H9 (cell line): ENCODE measurements around the gene TERT. TPM values are rescaled to one million over a fixed set of nuclear protein-coding genes. Genes with fewer than 3 reads are reported as not detected.

Source experiments
- DNase-seq: peaks from one replicate; pipeline ENCODE4 v3.0.0-alpha.2; 2017
- H2AFZ ChIP-seq: one replicate; pipeline ENCODE4 v1.6.1; 2013; ENCODE audit warnings: mild to moderate bottlenecking, low read length, control low read depth, moderate library complexity
- H2AK5ac ChIP-seq: 2 replicates; pipeline ENCODE4 v1.6.1; 2013; ENCODE audit warnings: low read length, control low read depth, mixed read lengths; ENCODE audit not compliant: insufficient read length
- H2BK120ac ChIP-seq: one replicate; pipeline ENCODE4 v1.6.1; 2013; ENCODE audit warnings: low read depth, mild to moderate bottlenecking, low read length, control low read depth, inconsistent platforms; ENCODE audit not compliant: poor library complexity, severe bottlenecking
- H2BK12ac ChIP-seq: 2 replicates; pipeline ENCODE4 v1.6.1; 2013; ENCODE audit warnings: low read length, control low read depth, mixed read lengths, low read depth; ENCODE audit not compliant: insufficient read length
- H2BK15ac ChIP-seq: 2 replicates; pipeline ENCODE4 v1.6.1; 2013; ENCODE audit warnings: low read depth, low read length, control low read depth
- H2BK20ac ChIP-seq: one replicate; pipeline ENCODE4 v1.6.1; 2013; ENCODE audit warnings: low read depth, mild to moderate bottlenecking, low read length, control low read depth, inconsistent platforms; ENCODE audit not compliant: poor library complexity, severe bottlenecking
- H2BK5ac ChIP-seq: 2 replicates; pipeline ENCODE4 v1.6.1; 2013; ENCODE audit warnings: low read length, control low read depth, mixed read lengths; ENCODE audit not compliant: insufficient read length
- H3K14ac ChIP-seq: 2 replicates; pipeline ENCODE4 v1.6.1; 2013; ENCODE audit warnings: low read length, control low read depth; ENCODE audit not compliant: insufficient read depth
- H3K18ac ChIP-seq: 2 replicates; pipeline ENCODE4 v1.6.1; 2013; ENCODE audit warnings: low read depth, mild to moderate bottlenecking, mixed read lengths, low read length, control low read depth; ENCODE audit not compliant: insufficient read length
- H3K23ac ChIP-seq: 2 replicates; pipeline ENCODE4 v1.6.1; 2013; ENCODE audit warnings: low read length, control low read depth, mixed read lengths, low read depth; ENCODE audit not compliant: insufficient read length
- H3K23me2 ChIP-seq: 2 replicates; pipeline ENCODE4 v1.6.1; 2013; ENCODE audit warnings: low read depth, mild to moderate bottlenecking, mixed read lengths, low read length, control low read depth; ENCODE audit not compliant: insufficient read length, poor library complexity, severe bottlenecking
- H3K27ac ChIP-seq: 2 replicates; pipeline ENCODE4 v1.5.1; 2013; ENCODE audit warnings: low read length, control low read depth, mixed read lengths, low read depth; ENCODE audit not compliant: insufficient read length
- H3K27me3 ChIP-seq: 2 replicates; pipeline ENCODE4 v1.6.1; 2013; ENCODE audit warnings: low read length, control low read depth, inconsistent platforms; ENCODE audit not compliant: insufficient read depth
- H3K4ac ChIP-seq: 2 replicates; pipeline ENCODE4 v1.6.1; 2013; ENCODE audit warnings: low read depth, mild to moderate bottlenecking, control low read depth, inconsistent platforms, low read length, moderate library complexity
- H3K4me1 ChIP-seq: 2 replicates; pipeline ENCODE4 v1.6.1; 2013; ENCODE audit warnings: low read length, control low read depth, inconsistent platforms; ENCODE audit not compliant: insufficient read depth
- H3K4me2 ChIP-seq: 2 replicates; pipeline ENCODE4 v1.6.1; 2013; ENCODE audit warnings: low read length, control low read depth, mixed read lengths; ENCODE audit not compliant: insufficient read length, insufficient read depth
- H3K56ac ChIP-seq: 2 replicates; pipeline ENCODE4 v1.6.1; 2013; ENCODE audit warnings: low read depth, mild to moderate bottlenecking, mixed read lengths, low read length, control low read depth; ENCODE audit not compliant: insufficient read length
- H3K79me1 ChIP-seq: 2 replicates; pipeline ENCODE4 v1.6.1; 2013; ENCODE audit warnings: low read depth, mild to moderate bottlenecking, moderate library complexity, low read length, control low read depth, inconsistent platforms; ENCODE audit not compliant: insufficient read depth, poor library complexity, severe bottlenecking
- H3K79me2 ChIP-seq: 2 replicates; pipeline ENCODE4 v1.6.1; 2013; ENCODE audit warnings: low read length, control low read depth, inconsistent platforms; ENCODE audit not compliant: insufficient read depth
- H3K9ac ChIP-seq: 2 replicates; pipeline ENCODE4 v1.6.1; 2013; ENCODE audit warnings: low read length, control low read depth, mixed read lengths; ENCODE audit not compliant: insufficient read length; ENCODE audit errors: extremely low read depth
- H3K9me3 ChIP-seq: one replicate; pipeline ENCODE4 v1.6.1; 2013; ENCODE audit warnings: low read depth, low read length, inconsistent platforms; ENCODE audit not compliant: control insufficient read depth
- H3T11ph ChIP-seq: one replicate; pipeline ENCODE4 v1.6.1; 2013; ENCODE audit warnings: mild to moderate bottlenecking, low read length, control low read depth, inconsistent platforms
- H4K20me1 ChIP-seq: one replicate; pipeline ENCODE4 v1.6.1; 2013; ENCODE audit not compliant: control insufficient read depth, insufficient read length, insufficient read depth
- H4K5ac ChIP-seq: 2 replicates; pipeline ENCODE4 v1.6.1; 2013; ENCODE audit warnings: low read depth, mild to moderate bottlenecking, mixed read lengths, low read length, control low read depth; ENCODE audit not compliant: insufficient read length
- H4K8ac ChIP-seq: replicated peaks from 2 replicates; pipeline ENCODE4 v1.6.1; 2013; ENCODE audit warnings: low read length, control low read depth, mixed read lengths, low read depth; ENCODE audit not compliant: insufficient read length
- H4K91ac ChIP-seq: 2 replicates; pipeline ENCODE4 v1.6.1; 2013; ENCODE audit warnings: low read depth, mild to moderate bottlenecking, moderate library complexity, mixed read lengths, low read length, control low read depth; ENCODE audit not compliant: insufficient read length
- H3K27ac Mint-ChIP-seq, 3 experiments: 2 replicates in 2 of 3; 3 replicates in 1 of 3; pipeline ENCODE4 v1.8.0; 2020 to 2021; ENCODE audit warnings: mixed read lengths in 3 of 3, mild to moderate bottlenecking in 1 of 3, moderate library complexity in 1 of 3
- H3K27me3 Mint-ChIP-seq: 2 replicates; pipeline ENCODE4 v1.8.0; 2021; ENCODE audit warnings: low read depth, mild to moderate bottlenecking, moderate library complexity, mixed read lengths
- H3K36me3 Mint-ChIP-seq, 3 experiments: 2 replicates in 2 of 3; 3 replicates in 1 of 3; pipeline ENCODE4 v1.8.0; 2020 to 2021; ENCODE audit warnings: low read depth in 3 of 3, mixed read lengths in 3 of 3; ENCODE audit not compliant: insufficient read depth in 1 of 3
- H3K4me1 Mint-ChIP-seq, 2 experiments: 2 replicates each; pipeline ENCODE4 v1.8.0; 2020; ENCODE audit warnings: mixed read lengths in 2 of 2
- H3K4me3 Mint-ChIP-seq, 2 experiments: 2 replicates in 1 of 2; 3 replicates in 1 of 2; pipeline ENCODE4 v1.8.0; 2020 to 2021; ENCODE audit warnings: mild to moderate bottlenecking in 2 of 2, mixed read lengths in 2 of 2, moderate library complexity in 1 of 2
- H3K9me3 Mint-ChIP-seq, 2 experiments: 2 replicates in 1 of 2; 3 replicates in 1 of 2; pipeline ENCODE4 v1.8.0; 2020; ENCODE audit warnings: mild to moderate bottlenecking in 2 of 2, mixed read lengths in 2 of 2, moderate library complexity in 1 of 2
- WGBS: extraction: QIAGEN DNeasy Blood & Tissue Kit; methylation state at CpG from one replicate; pipeline ENCODE4 v1.1.7; 2013; ENCODE audit warnings: missing lambda C conversion rate, low lambda C conversion rate, mixed read lengths; ENCODE audit not compliant: insufficient read length; ENCODE audit errors: extremely low coverage; 5-methylcytosine and 5-hydroxymethylcytosine counted together
- total RNA-seq: library from RNA; stranded (reverse); gene quantifications from 2 replicates; pipeline ENCODE4 v1.2.1, GENCODE V29; 2021
- TF ChIP-seq, protein P1 (sequence below): fragments of 200-600 bp; sonication (generic); conservative IDR thresholded peaks from 3 replicates; pipeline ENCODE4 v1.8.0; 2021; ENCODE audit warnings: antibody characterized with exemption, mild to moderate bottlenecking

Gene TERT
- total RNA-seq, 1 experiment from 2014 or later, result 15.5 TPM

DNA sequence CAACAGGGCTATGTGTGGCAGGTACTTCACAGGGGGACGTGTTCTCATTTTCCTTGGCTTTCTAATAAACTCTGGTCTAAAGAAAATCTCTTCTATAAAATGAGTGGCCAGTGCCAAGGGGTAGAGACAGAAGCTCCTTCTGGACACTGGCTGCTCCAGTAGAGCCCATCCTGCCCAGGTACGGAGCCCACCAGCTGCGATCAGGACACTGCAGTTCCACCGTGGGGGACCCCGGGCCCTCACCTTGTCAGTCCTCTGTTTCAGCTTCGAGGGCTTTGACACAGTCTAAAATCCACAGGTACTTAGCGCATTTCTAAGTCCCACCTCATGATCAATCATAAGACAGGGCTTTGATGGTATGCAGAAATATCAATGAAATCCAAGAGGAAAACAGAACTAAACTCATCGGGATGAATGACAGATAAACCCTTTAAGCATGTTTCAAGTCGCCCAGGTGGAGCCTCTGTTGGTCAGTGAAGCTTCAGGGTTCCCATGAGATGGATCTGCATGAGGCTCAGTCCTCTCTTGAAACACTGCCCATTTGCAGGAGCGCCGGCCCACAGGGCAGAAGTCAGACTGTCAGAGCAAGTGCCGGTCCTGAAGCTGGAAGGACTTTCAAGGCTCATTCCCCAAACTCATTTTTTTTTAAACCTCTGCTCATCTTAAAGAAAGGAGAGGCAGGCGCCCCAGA, 20.3 kb upstream of the TERT start:
- no peak overlapping the region for H2BK12ac ChIP-seq
- H3K36me3 Mint-ChIP-seq, result peaks cover 10 to 31% (median 29%) of the 10 kb centered on the region in 3 experiments; a peak in 6 of 7 replicates
- peaks cover 2% of the 10 kb centered on the region; the same call in 1 of the 2 replicates for H3K4me1 ChIP-seq
- peaks cover 7% of the 10 kb centered on the region for H3K27me3 Mint-ChIP-seq
- peaks cover 5 to 15% of the 10 kb centered on the region in 2 experiments for H3K9me3 Mint-ChIP-seq
- H4K20me1 ChIP-seq, result no peaks in the 10 kb centered on the region
- H4K5ac ChIP-seq, result no peak overlapping the region
- H3K23ac ChIP-seq, result no peak overlapping the region
- no peak overlapping the region for H2BK20ac ChIP-seq
- H3K9me3 ChIP-seq, result no peaks in the 10 kb centered on the region
- no peak overlapping the region for H3K27ac ChIP-seq
- H3K79me2 ChIP-seq, result no peaks in the 10 kb centered on the region
- TF ChIP-seq, protein P1, sequence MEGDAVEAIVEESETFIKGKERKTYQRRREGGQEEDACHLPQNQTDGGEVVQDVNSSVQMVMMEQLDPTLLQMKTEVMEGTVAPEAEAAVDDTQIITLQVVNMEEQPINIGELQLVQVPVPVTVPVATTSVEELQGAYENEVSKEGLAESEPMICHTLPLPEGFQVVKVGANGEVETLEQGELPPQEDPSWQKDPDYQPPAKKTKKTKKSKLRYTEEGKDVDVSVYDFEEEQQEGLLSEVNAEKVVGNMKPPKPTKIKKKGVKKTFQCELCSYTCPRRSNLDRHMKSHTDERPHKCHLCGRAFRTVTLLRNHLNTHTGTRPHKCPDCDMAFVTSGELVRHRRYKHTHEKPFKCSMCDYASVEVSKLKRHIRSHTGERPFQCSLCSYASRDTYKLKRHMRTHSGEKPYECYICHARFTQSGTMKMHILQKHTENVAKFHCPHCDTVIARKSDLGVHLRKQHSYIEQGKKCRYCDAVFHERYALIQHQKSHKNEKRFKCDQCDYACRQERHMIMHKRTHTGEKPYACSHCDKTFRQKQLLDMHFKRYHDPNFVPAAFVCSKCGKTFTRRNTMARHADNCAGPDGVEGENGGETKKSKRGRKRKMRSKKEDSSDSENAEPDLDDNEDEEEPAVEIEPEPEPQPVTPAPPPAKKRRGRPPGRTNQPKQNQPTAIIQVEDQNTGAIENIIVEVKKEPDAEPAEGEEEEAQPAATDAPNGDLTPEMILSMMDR, result no peak
- no CpG with 5 or more reads among the region's 13 CpGs for WGBS
- H2BK5ac ChIP-seq, result no peak overlapping the region
- H3K4me2 ChIP-seq, result no peak overlapping the region
- no peak overlapping the region for H3K9ac ChIP-seq
- H3K4ac ChIP-seq, result no peak overlapping the region
- no peak overlapping the region for H2BK120ac ChIP-seq
- no peak overlapping the region for H2AK5ac ChIP-seq
- no peak overlapping the region for H2BK15ac ChIP-seq
- DNase-seq, result peak; percentile 12
- H3K27ac Mint-ChIP-seq, result peak overlapping the region in 2 of 3 experiments; percentile 21 to 44; a peak in 2 of 7 replicates
- H3K14ac ChIP-seq, result peak overlapping the region; percentile 69; the same call in 1 of the 2 replicates
- peaks cover 24 to 33% of the 10 kb centered on the region in 2 experiments for H3K4me1 Mint-ChIP-seq
- H4K8ac ChIP-seq, result no peak overlapping the region
- no peaks in the 10 kb centered on the region for H3K27me3 ChIP-seq
- H3T11ph ChIP-seq, result no peak overlapping the region
- no peak overlapping the region for H3K56ac ChIP-seq
- H4K91ac ChIP-seq, result no peak overlapping the region
- H3K4me3 Mint-ChIP-seq, result peak overlapping the region in 1 of 2 experiments; percentile 26; a peak in 1 of 5 replicates
- H2AFZ ChIP-seq, result no peak overlapping the region
- no peaks in the 10 kb centered on the region for H3K23me2 ChIP-seq
- H3K79me1 ChIP-seq, result no peaks in the 10 kb centered on the region
- no peak overlapping the region for H3K18ac ChIP-seq
